Measurements from ENCODE around the gene CELF2.

The CELF2 gene

DNA sequence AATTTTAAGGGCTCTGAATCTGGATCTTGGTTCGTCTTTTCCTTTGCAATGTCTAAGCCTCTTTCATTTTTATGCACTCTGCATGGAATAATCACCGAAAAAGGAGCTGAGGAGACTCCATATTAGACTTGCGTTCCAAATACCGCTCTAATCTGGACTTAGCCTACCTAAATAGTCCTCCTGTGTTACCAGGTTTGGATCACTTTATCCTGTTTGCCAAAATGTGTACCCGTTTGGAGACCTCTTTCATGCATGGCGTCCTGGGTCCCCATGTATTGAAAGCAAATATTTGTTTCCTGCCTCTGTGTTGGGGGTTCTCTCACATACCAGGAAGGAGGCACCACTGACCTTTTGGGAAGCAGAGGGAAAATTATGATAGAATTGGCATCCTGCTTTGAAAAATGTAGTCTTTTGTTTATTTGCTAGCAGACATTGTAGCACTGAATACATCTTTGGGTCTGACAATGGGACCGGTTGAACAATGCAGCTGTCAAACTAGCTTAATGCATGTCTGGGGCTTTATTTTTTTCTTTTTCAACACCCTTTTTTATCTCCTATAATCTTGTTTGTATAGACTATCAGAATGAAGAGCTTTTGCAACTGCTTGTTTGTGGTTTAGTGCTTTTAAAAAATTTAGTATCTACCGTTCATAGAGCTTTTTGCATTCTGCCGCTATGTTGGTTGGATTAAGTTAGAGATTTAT, 11.8 kb upstream of the CELF2 start:
- Histone ChIP-seq H3K4me3 (ENCODE audit: low read length) (peak overlapping the region; percentile 26; the same call in 1 of the 2 replicates), H3K27me3 (ENCODE audit: insufficient read depth, low read length) (no peaks in the 10 kb centered on the region), H3K4me1 (ENCODE audit: insufficient read depth, low read length) (no peaks in the 10 kb centered on the region), H3K9ac (ENCODE audit: low read depth, low read length) (no peak overlapping the region), H3K9me3 (ENCODE audit: insufficient read depth, low read depth, low read length) (no peaks in the 10 kb centered on the region), H3K36me3 (ENCODE audit: insufficient read depth, low read depth, low read length) (no peaks in the 10 kb centered on the region), H3K27ac (ENCODE audit: low read length) (no peak overlapping the region)

DNA sequence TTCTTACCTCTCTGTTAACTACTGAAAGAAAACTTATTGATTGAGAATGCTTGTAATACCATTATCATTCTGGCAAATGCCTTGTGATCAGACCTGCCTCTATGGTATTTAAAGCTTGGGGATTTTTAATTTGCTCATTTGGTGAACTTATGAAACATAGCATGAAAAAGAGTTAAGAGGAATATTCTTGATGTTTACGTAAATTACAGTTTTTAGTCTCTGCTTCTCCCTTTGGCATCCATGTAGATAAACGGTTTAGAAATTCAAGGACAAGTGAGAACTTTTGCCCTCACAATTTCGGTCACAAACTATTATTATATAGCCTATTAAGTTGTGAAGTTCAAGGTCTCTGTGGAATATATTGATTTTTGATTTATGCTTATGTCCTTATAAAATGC, 11.2 kb upstream of the CELF2 start:
- Histone ChIP-seq H3K9ac (ENCODE audit: low read depth, low read length) (no peak overlapping the region), H3K27me3 (ENCODE audit: insufficient read depth, low read length) (no peaks in the 10 kb centered on the region), H3K4me3 (ENCODE audit: low read length) (no peak overlapping the region), H3K36me3 (ENCODE audit: insufficient read depth, low read depth, low read length) (no peaks in the 10 kb centered on the region), H3K4me1 (ENCODE audit: insufficient read depth, low read length) (no peaks in the 10 kb centered on the region), H3K27ac (ENCODE audit: low read length) (no peak overlapping the region), H3K9me3 (ENCODE audit: insufficient read depth, low read depth, low read length) (no peaks in the 10 kb centered on the region)

DNA sequence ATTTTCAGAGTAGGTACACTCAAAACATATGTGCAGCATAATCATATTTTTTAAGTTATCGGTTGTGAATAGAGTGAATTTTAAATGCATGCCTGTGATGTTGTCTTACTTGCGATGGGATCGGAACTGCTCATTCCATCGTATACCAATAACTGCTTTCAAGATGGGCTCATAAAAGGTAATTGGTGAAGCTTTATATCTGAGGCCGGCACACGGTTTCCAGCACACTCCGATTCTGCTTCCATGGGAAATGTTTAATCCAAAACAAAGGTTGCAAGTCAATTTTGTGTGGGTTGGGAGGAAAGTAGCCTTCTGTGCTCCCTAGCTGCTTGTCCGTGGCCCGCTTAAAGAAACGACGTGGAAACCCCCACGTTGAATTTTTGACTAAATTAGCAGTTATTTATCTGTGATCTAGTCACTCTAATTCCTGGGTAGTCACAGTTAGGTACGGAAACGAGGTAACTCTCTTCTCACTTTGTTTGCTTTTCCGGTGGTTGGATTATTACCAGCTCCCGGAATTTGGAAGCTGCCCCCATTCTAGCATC, 10.1 kb upstream of the CELF2 start:
- Histone ChIP-seq H3K9ac (ENCODE audit: low read depth, low read length) (no peak overlapping the region), H3K4me3 (ENCODE audit: low read length) (no peak overlapping the region), H3K4me1 (ENCODE audit: insufficient read depth, low read length) (no peaks in the 10 kb centered on the region), H3K9me3 (ENCODE audit: insufficient read depth, low read depth, low read length) (no peaks in the 10 kb centered on the region), H3K27me3 (ENCODE audit: insufficient read depth, low read length) (no peaks in the 10 kb centered on the region), H3K36me3 (ENCODE audit: insufficient read depth, low read depth, low read length) (no peaks in the 10 kb centered on the region), H3K27ac (ENCODE audit: low read length) (no peak overlapping the region)

DNA sequence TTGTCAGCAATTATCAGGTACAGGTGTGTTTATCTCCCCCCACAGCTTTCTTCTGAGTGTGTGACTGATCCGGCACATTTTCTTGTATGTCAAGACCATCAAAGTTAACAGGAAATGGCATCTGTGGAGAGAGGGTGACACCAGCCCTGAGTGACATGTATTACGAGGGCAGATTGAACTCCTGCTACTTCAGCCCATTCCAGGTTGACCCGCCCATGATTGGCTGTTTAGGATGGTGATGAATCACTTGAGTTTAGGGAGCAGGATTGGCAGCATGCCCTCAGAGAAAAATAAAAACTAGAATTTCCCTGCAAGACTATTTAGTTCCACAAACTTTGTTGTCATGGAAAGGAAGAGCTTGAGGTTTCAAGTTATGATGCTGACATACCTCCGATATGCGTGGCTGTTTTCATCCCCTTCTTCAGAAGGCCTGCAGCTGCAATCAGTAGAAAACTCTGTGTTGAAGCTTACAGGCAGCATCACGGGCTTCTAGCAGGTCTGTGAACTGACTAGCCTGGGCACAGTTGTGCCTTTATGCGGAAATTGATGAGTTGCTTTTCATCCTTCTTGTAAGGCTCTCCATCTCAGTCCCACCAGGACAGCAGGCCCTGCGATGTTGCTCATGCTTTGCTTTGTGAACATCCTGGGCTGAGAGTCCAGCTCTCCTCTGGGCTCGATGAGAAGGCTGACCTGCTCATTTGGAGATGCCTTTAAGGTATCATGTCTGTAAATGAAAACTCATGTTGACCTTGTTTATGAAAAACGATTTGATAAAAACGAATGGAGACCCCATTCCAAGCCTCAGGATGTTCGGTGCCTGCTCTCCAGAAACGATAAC, 8.0 kb upstream of the CELF2 start:
- H3K27me3 ChIP-seq (ENCODE audit: insufficient read depth, low read length), result no peaks in the 10 kb centered on the region

DNA sequence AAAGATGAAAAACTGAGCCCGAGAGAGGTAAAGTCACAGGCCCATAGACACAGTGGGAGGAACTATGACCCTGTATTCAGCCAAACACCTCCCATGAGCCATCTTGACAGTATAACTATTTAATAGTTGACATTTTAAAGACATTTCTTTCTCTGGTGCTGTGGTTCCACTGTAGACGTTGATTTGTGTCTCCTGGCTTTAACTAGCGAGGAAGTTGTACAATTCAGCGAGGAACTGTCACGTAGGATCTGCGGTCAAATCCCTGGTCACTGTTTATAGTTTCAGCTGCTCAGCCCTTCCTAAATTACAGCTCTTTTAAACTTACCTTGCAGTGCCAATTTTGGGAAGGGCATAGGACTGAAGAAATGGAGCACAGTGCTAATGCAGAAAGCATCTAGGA, 7.1 kb upstream of the CELF2 start:
- H3K4me1 ChIP-seq (ENCODE audit: insufficient read depth, low read length), result peaks cover 8% of the 10 kb centered on the region; the same call in 1 of the 2 replicates
- H3K9ac ChIP-seq (ENCODE audit: low read depth, low read length), result no peak overlapping the region
- no peak overlapping the region for H3K4me3 ChIP-seq (ENCODE audit: low read length)
- peaks cover under 1% of the 10 kb centered on the region; the same call in 1 of the 2 replicates for H3K27me3 ChIP-seq (ENCODE audit: insufficient read depth, low read length)
- H3K27ac ChIP-seq (ENCODE audit: low read length), result no peak overlapping the region
- H3K9me3 ChIP-seq (ENCODE audit: insufficient read depth, low read depth, low read length), result no peaks in the 10 kb centered on the region
- no peaks in the 10 kb centered on the region for H3K36me3 ChIP-seq (ENCODE audit: insufficient read depth, low read depth, low read length)

More for the DNA sequence above, 8.0 kb upstream of the CELF2 start:
- Histone ChIP-seq H3K4me3 (ENCODE audit: low read length) (no peak overlapping the region), H3K27ac (ENCODE audit: low read length) (no peak overlapping the region), H3K4me1 (ENCODE audit: insufficient read depth, low read length) (peaks cover 5% of the 10 kb centered on the region; the same call in 1 of the 2 replicates), H3K36me3 (ENCODE audit: insufficient read depth, low read depth, low read length) (no peaks in the 10 kb centered on the region), H3K9ac (ENCODE audit: low read depth, low read length) (no peak overlapping the region), H3K9me3 (ENCODE audit: insufficient read depth, low read depth, low read length) (no peaks in the 10 kb centered on the region)

DNA sequence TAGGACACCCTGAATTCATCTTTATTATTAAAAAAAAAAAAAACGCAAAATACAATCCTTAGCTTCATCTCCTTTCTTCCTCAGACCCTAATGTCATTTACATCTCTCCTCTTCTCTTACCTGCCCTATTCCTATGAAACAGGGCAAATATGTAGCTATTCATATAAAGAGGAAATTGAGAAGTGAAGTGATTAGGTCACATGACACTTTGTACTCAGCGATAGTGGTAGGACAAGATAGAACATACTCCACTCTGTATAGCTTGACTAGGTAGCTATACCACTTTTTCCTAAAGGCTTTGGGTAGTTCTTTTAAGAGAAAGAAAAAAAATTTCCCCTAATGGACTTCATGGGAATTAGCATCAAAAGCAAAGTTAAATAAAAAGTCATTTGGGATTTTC, 6.2 kb upstream of the CELF2 start:
- Histone ChIP-seq H3K27me3 (ENCODE audit: insufficient read depth, low read length) (peaks cover 9% of the 10 kb centered on the region), H3K4me1 (ENCODE audit: insufficient read depth, low read length) (peaks cover 15% of the 10 kb centered on the region), H3K4me3 (ENCODE audit: low read length) (no peak overlapping the region), H3K9me3 (ENCODE audit: insufficient read depth, low read depth, low read length) (no peaks in the 10 kb centered on the region), H3K9ac (ENCODE audit: low read depth, low read length) (no peak overlapping the region), H3K36me3 (ENCODE audit: insufficient read depth, low read depth, low read length) (no peaks in the 10 kb centered on the region), H3K27ac (ENCODE audit: low read length) (no peak overlapping the region)

DNA sequence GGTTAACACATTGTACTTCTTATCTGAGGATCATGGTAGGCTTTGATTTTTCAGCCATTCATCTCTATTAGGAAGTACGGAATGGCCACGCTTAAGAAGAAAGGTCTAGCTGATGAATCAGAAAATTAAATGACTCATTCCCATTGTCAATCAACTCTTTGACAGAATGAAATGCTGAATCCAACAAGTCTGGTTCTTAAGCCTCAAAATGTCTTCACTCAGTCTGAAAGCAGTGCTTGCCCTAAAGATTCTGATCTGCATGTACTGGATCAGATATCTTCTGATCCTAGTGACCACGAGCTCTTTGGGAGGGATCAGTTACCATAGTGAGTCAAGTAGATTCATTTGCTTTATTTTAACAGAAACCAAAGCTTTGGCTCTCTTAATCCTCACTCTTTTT, 5.7 kb upstream of the CELF2 start:
- Histone ChIP-seq H3K27me3 (ENCODE audit: insufficient read depth, low read length) (peaks cover 14% of the 10 kb centered on the region), H3K9ac (ENCODE audit: low read depth, low read length) (no peak overlapping the region), H3K4me3 (ENCODE audit: low read length) (no peak overlapping the region), H3K36me3 (ENCODE audit: insufficient read depth, low read depth, low read length) (no peaks in the 10 kb centered on the region), H3K9me3 (ENCODE audit: insufficient read depth, low read depth, low read length) (no peaks in the 10 kb centered on the region), H3K4me1 (ENCODE audit: insufficient read depth, low read length) (peaks cover 15% of the 10 kb centered on the region), H3K27ac (ENCODE audit: low read length) (no peak overlapping the region)

DNA sequence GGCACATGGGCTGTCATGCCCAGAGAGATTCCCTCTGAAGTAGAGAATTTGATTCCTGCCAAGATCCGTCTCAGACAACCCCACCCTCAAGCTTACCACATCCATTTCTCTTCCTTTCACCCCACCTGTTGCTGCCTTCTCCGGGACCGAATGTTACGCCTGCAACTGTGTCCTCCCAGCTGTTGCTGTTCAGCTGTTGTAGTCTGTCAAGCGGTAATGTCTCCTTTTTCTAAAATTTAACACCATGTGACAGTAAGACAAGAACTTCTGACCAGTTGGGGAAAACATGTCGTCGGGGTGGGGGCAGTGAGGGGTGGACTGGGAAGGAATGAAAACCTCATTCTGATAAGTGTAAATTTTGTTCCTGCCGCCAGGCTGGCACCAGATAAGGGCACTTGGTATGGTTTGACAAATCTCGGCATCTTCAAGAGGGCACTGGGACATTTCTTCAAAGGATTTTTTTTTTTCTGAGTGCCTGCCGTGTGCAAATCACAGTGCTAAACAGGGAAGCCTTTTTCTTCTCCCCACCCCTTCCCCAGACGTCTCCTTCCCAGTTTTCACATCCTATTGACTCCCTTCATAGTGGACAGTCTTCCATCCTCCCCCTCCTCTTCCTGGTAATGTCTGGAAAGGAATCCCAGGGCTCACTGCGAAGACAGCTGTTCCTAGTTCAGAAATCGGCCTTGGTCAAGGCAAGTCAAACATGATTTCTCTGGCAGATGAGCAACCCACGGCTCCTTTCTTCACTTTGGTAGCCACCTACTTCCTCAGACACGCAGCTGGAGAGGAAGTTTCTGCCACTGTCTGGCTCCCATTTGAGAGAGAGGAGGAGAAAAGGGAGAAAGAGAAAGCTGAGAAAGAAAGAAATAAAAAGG, 5.0 kb upstream of the CELF2 start:
- no peak overlapping the region for H3K27ac ChIP-seq (ENCODE audit: low read length)
- no peak overlapping the region for H3K4me3 ChIP-seq (ENCODE audit: low read length)
- no peaks in the 10 kb centered on the region for H3K36me3 ChIP-seq (ENCODE audit: insufficient read depth, low read depth, low read length)
- no peaks in the 10 kb centered on the region for H3K9me3 ChIP-seq (ENCODE audit: insufficient read depth, low read depth, low read length)
- H3K9ac ChIP-seq (ENCODE audit: low read depth, low read length), result no peak overlapping the region
- H3K27me3 ChIP-seq (ENCODE audit: insufficient read depth, low read length), result peaks cover 18% of the 10 kb centered on the region
- peaks cover 18% of the 10 kb centered on the region for H3K4me1 ChIP-seq (ENCODE audit: insufficient read depth, low read length)

DNA sequence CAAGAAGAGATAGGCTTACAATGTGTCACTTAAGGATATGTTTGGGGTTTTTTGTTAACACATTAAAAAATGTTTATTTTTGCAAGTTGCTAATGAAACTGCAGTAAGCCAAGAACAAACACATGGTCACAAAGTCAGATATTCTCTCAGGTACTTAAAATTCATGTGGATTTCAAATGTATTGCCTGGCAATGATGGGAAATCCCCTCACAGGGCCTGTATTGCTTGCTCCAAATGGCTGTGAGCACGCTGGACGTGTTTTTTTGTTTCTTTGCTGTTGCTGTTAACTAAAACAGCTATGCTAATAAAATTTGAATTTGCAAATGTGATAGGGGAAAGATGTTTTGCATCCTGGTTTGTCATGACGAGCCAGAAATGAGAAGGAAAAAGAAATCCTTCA, 3.8 kb upstream of the CELF2 start:
- Histone ChIP-seq H3K9ac (ENCODE audit: low read depth, low read length) (no peak overlapping the region), H3K4me3 (ENCODE audit: low read length) (no peak overlapping the region), H3K36me3 (ENCODE audit: insufficient read depth, low read depth, low read length) (no peaks in the 10 kb centered on the region), H3K9me3 (ENCODE audit: insufficient read depth, low read depth, low read length) (no peaks in the 10 kb centered on the region), H3K4me1 (ENCODE audit: insufficient read depth, low read length) (peaks cover 18% of the 10 kb centered on the region), H3K27me3 (ENCODE audit: insufficient read depth, low read length) (peaks cover 21% of the 10 kb centered on the region), H3K27ac (ENCODE audit: low read length) (no peak overlapping the region)

DNA sequence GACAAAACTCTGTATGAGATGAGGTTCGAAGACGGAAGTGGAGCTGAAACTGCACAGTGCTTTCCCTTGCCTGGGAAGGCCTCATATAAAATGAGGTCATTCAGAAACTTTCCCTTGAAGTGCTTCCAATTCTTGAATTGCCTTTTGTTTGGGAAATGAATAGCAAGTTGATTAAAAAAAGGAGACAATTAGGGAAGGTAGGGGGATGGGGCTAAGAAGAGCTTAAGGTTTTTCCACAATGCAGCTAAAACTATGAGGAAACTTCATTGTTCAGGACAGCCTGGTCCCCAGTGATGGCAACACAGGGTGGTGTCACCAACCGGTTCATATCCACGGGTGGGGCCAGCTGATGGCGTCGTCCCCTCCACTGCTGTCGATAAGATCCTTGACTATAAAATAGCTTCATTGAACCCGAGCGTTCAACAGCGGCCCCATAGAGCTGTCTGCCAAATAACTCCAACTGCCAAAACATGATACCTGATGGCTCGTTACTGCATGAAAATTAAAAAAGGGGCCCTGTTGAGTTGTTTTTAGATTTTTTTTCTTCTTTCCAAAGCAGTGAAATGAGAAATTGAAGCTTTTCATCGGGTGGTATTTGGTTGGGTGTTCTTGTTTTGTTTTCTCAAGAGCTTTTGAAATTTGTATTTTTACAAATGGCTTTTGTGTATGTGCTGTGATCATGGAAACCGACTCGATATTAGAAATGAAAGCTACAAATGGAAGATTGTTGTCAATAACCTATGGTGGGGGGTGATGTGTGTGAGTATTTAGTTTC, 2.8 kb upstream of the CELF2 start:
- Histone ChIP-seq H3K4me3 (ENCODE audit: low read length) (no peak overlapping the region), H3K27me3 (ENCODE audit: insufficient read depth, low read length) (peaks cover 32% of the 10 kb centered on the region), H3K36me3 (ENCODE audit: insufficient read depth, low read depth, low read length) (no peaks in the 10 kb centered on the region), H3K9ac (ENCODE audit: low read depth, low read length) (no peak overlapping the region), H3K9me3 (ENCODE audit: insufficient read depth, low read depth, low read length) (no peaks in the 10 kb centered on the region), H3K4me1 (ENCODE audit: insufficient read depth, low read length) (peaks cover 21% of the 10 kb centered on the region), H3K27ac (ENCODE audit: low read length) (no peak overlapping the region)
